Endodermal cell (in vitro differentiated cells): ENCODE measurements around the gene BTG2. TPM values are rescaled to one million over a fixed set of nuclear protein-coding genes. Genes with fewer than 3 reads are reported as not detected.
A peak's percentile ranks its signal among the peaks of the same experiment; 100 is the strongest.
"Not testable (repeated sequence)": the region's sequence is repeated elsewhere in the genome, so short reads cannot be mapped to it uniquely, and the experiment has no call there.

Source experiments
- DNase-seq: peaks from one replicate; pipeline ENCODE4 v3.0.0-alpha.2; 2017
- H3K27ac ChIP-seq: 2 replicates; pipeline ENCODE4 v1.5.1; 2013; ENCODE audit warnings: mild to moderate bottlenecking, low read depth, low read length, moderate library complexity
- H3K27me3 ChIP-seq: 2 replicates; pipeline ENCODE4 v1.6.1; 2013; ENCODE audit warnings: mild to moderate bottlenecking, low read length, moderate library complexity; ENCODE audit not compliant: insufficient read depth, control insufficient read depth, poor library complexity, severe bottlenecking
- H3K36me3 ChIP-seq: 2 replicates; pipeline ENCODE4 v1.7.0; 2013; ENCODE audit warnings: mild to moderate bottlenecking, low read length, moderate library complexity; ENCODE audit not compliant: control insufficient read depth, insufficient read depth
- H3K4me1 ChIP-seq: one replicate; pipeline ENCODE4 v1.7.0; 2013; ENCODE audit warnings: low read length; ENCODE audit not compliant: control insufficient read depth, insufficient read depth
- H3K4me3 ChIP-seq: 2 replicates; pipeline ENCODE4 v1.5.1; 2013; ENCODE audit warnings: mild to moderate bottlenecking, low read length, moderate library complexity
- H3K9ac ChIP-seq: 2 replicates; pipeline ENCODE4 v1.6.1; 2013; ENCODE audit warnings: mild to moderate bottlenecking, low read length, moderate library complexity; ENCODE audit not compliant: poor library complexity, severe bottlenecking; ENCODE audit errors: extremely low read depth
- H3K9me3 ChIP-seq: 2 replicates; pipeline ENCODE4 v1.6.1; 2013; ENCODE audit warnings: mild to moderate bottlenecking, low read length, moderate library complexity; ENCODE audit not compliant: control insufficient read depth
- H3K27ac Mint-ChIP-seq: 2 replicates; pipeline ENCODE4 v1.8.0; 2020; ENCODE audit warnings: mixed read lengths
- H3K27me3 Mint-ChIP-seq: 2 replicates; pipeline ENCODE4 v1.8.0; 2021; ENCODE audit warnings: mild to moderate bottlenecking, mixed read lengths; ENCODE audit not compliant: insufficient read depth
- H3K36me3 Mint-ChIP-seq: 2 replicates; pipeline ENCODE4 v1.8.0; 2020; ENCODE audit warnings: low read depth, mixed read lengths
- H3K4me1 Mint-ChIP-seq: 2 replicates; pipeline ENCODE4 v1.8.0; 2020; ENCODE audit warnings: mixed read lengths
- H3K4me3 Mint-ChIP-seq: 2 replicates; pipeline ENCODE4 v1.8.0; 2020; ENCODE audit warnings: mild to moderate bottlenecking, moderate library complexity, mixed read lengths
- H3K9me3 Mint-ChIP-seq: 2 replicates; pipeline ENCODE4 v1.8.0; 2020; ENCODE audit warnings: mild to moderate bottlenecking, mixed read lengths
- WGBS, 2 experiments: methylation state at CpG; one replicate each; pipeline versions ENCODE4 v1.1.5 to v1.1.7; 2013; ENCODE audit warnings: missing lambda C conversion rate in 2 of 2, mixed read lengths in 1 of 2; ENCODE audit not compliant: insufficient coverage in 1 of 2, insufficient read length in 1 of 2; 5-methylcytosine and 5-hydroxymethylcytosine counted together
- total RNA-seq, 2 donors: library from RNA; stranded (reverse); fragmentation: NEBNext Ultra II Directional in 1 of 2; extraction: Animal tissue kit (Norgen Biotek cat#: 25700) in 1 of 2; gene quantifications; 2 replicates in 1 of 2; 3 replicates in 1 of 2; pipeline ENCODE4 v1.2.1, GENCODE V29; 2021
- TF ChIP-seq, protein P1 (sequence below): fragments of 200-600 bp; sonication (generic); conservative IDR thresholded peaks from 2 replicates; pipeline ENCODE4 v1.5.0; 2021; ENCODE audit warnings: antibody characterized with exemption, mild to moderate bottlenecking

BTG2 gene
- total RNA-seq, 2 donors from 2014 or later: 49.8 to 54.6 TPM

DNA sequence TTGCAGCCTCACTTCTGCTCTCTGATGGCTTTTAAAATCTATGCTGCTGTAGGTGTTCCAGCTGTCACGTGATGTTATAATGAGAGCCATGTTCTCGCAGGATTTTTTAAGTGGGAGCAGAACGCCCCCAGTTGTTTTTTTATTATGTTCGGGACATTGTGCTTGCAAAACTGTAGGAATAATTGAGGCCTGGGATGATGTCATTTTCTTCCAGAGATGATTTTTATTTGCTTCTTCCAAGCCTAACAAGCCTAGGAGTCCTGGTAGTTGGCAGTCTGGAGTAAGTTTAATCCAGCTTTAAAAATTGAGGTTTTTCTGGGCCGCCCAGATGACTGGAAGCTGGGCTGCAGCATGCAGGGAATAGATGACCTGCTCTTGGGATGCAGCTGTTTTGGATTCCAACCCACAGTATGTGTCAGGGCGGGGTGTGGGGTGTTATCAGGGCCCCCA, 41.2 kb upstream of the BTG2 start:
- WGBS, 2 experiments: 90% methylated on average over 3 to 6 of the region's 6 CpGs
- DNase-seq: no peak
- H3K36me3 Mint-ChIP-seq: no peaks in the 10 kb centered on the region
- TF ChIP-seq, protein P1, sequence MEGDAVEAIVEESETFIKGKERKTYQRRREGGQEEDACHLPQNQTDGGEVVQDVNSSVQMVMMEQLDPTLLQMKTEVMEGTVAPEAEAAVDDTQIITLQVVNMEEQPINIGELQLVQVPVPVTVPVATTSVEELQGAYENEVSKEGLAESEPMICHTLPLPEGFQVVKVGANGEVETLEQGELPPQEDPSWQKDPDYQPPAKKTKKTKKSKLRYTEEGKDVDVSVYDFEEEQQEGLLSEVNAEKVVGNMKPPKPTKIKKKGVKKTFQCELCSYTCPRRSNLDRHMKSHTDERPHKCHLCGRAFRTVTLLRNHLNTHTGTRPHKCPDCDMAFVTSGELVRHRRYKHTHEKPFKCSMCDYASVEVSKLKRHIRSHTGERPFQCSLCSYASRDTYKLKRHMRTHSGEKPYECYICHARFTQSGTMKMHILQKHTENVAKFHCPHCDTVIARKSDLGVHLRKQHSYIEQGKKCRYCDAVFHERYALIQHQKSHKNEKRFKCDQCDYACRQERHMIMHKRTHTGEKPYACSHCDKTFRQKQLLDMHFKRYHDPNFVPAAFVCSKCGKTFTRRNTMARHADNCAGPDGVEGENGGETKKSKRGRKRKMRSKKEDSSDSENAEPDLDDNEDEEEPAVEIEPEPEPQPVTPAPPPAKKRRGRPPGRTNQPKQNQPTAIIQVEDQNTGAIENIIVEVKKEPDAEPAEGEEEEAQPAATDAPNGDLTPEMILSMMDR: no peak
- H3K27ac Mint-ChIP-seq: no peak overlapping the region
- no peaks in the 10 kb centered on the region for H3K9me3 Mint-ChIP-seq
- H3K4me3 Mint-ChIP-seq: no peak overlapping the region
- peaks cover 67% of the 10 kb centered on the region for H3K27me3 Mint-ChIP-seq
- peaks cover 13% of the 10 kb centered on the region for H3K4me1 Mint-ChIP-seq
- no peak overlapping the region for H3K9ac ChIP-seq
- peaks cover 22% of the 10 kb centered on the region for H3K27me3 ChIP-seq
- no peak overlapping the region for H3K4me3 ChIP-seq
- no peaks in the 10 kb centered on the region for H3K4me1 ChIP-seq
- H3K9me3 ChIP-seq: no peaks in the 10 kb centered on the region
- no peak overlapping the region for H3K27ac ChIP-seq
- no peaks in the 10 kb centered on the region for H3K36me3 ChIP-seq

DNA sequence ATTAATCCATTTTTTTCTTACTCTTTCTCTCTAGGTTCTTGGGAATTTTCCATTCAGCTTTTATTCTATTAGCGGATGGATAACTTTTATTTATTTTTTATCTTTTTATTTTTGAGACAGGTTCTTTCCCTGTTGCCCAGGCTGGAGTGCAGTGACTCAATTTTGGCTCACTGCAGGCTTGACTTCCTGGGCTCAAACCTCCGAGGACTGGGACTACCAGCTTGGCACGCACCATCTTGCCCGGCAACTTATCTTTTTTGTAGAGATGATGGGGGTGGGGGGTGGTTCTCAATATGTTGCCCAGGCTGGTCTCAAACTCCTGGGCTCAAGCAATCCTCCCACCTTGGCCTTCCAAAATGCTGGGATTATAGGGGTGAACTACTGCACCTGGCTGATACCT, 39.8 kb upstream of the BTG2 start:
- H3K4me3 ChIP-seq: no peak overlapping the region
- H3K4me1 Mint-ChIP-seq: peaks cover 13% of the 10 kb centered on the region
- WGBS, 2 experiments: 93 to 100% methylated on average over 1 to 3 of the region's 4 CpGs

DNA sequence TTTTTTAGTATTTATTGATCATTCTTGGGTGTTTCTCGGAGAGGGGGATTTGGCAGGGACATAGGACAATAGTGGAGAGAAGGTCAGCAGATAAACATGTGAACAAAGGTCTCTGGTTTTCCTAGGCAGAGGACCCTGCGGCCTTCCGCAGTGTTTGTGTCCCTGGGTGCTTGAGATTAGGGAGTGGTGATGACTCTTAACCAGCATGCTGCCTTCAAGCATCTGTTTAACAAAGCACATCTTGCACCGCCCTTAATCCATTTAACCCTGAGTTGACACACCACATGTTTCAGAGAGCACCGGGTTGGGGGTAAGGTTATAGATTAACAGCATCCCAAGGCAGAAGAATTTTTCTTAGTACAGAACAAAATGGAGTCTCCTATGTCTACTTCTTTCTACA, 39.2 kb upstream of the BTG2 start:
- not testable (repeated sequence) for H3K9me3 ChIP-seq, H3K4me3 Mint-ChIP-seq, H3K9me3 Mint-ChIP-seq, H3K36me3 Mint-ChIP-seq, H3K9ac ChIP-seq, H3K27ac ChIP-seq, DNase-seq, H3K4me3 ChIP-seq, H3K36me3 ChIP-seq, H3K4me1 ChIP-seq
- H3K4me1 Mint-ChIP-seq: peaks cover 13% of the 10 kb centered on the region
- H3K27me3 ChIP-seq: peaks cover 22% of the 10 kb centered on the region
- WGBS, 2 experiments: 31% methylated on average over 2 of the region's 5 CpGs; no CpG with 5 or more reads in 1 of the 2 experiments
- peaks cover 46% of the 10 kb centered on the region for H3K27me3 Mint-ChIP-seq
- peak overlapping the region; percentile 41 for H3K27ac Mint-ChIP-seq

More for the DNA sequence above, 39.8 kb upstream of the BTG2 start:
- Mint-ChIP-seq H3K4me3 (no peak overlapping the region), H3K27ac (no peak overlapping the region), H3K9me3 (no peaks in the 10 kb centered on the region), H3K27me3 (peaks cover 52% of the 10 kb centered on the region), H3K36me3 (no peaks in the 10 kb centered on the region)
- no peak for DNase-seq
- Histone ChIP-seq H3K4me1 (no peaks in the 10 kb centered on the region), H3K27me3 (peaks cover 22% of the 10 kb centered on the region), H3K36me3 (no peaks in the 10 kb centered on the region), H3K27ac (no peak overlapping the region), H3K9ac (no peak overlapping the region), H3K9me3 (no peaks in the 10 kb centered on the region)
- TF ChIP-seq, protein P1: no peak

DNA sequence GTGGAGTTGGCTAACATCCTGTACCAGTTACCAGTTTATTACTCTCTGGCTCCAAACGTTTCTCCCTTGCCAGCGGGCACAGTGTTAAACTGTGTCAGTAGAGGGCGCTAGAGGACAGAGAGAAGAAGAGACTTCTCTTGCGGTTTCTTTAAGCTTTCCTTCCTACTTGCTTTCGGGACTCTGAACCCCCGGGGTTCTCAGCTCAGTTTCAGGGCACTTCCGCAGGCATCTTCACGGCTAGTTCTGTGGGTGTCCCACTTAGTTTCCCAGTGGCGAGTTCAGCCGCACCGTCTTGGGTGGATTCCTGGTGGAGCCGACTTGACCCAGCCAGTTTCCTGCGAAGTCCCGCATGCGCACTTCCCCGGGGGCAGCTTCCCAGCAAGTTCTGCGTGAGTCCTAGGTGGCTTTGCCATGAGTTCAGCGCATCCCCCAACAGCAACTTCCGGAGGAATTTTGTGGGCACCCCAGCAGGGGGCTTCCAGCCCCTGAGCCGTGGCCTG, 37.9 kb upstream of the BTG2 start:
- no peaks in the 10 kb centered on the region for H3K9me3 Mint-ChIP-seq
- H3K4me1 Mint-ChIP-seq: peaks cover 12% of the 10 kb centered on the region
- Histone ChIP-seq H3K4me3 (peak overlapping the region; percentile 78), H3K4me1 (peaks cover 2% of the 10 kb centered on the region), H3K36me3 (no peaks in the 10 kb centered on the region), H3K27me3 (peaks cover 27% of the 10 kb centered on the region), H3K9ac (peak overlapping the region; percentile 22), H3K9me3 (no peaks in the 10 kb centered on the region), H3K27ac (no peak overlapping the region)
- peak overlapping the region; percentile 66 for H3K4me3 Mint-ChIP-seq
- DNase-seq: peak; percentile 95
- peak overlapping the region; percentile 42 for H3K27ac Mint-ChIP-seq
- H3K27me3 Mint-ChIP-seq: peaks cover 43% of the 10 kb centered on the region
- TF ChIP-seq, protein P1: peak; percentile 97
- H3K36me3 Mint-ChIP-seq: no peaks in the 10 kb centered on the region
- WGBS, 2 experiments: 11 to 18% methylated on average over 19 to 20 of the region's 20 CpGs
